Colonic mucosa (tissue), 4 donors: ENCODE measurements around the gene SELENOO. TPM values are rescaled to one million over a fixed set of nuclear protein-coding genes. Genes with fewer than 3 reads are reported as not detected.

ENCODE experiments used
- DNase-seq: peaks from one replicate; pipeline ENCODE4 v3.0.0-alpha.2; 2020
- H3K27ac ChIP-seq: fragments of 200-600 bp; one replicate; pipeline ENCODE4 v1.8.0; 2021
- H3K27me3 ChIP-seq: fragments of 200-600 bp; one replicate; pipeline ENCODE4 v1.8.0; 2021
- H3K36me3 ChIP-seq: fragments of 200-600 bp; one replicate; pipeline ENCODE4 v1.8.0; 2021
- H3K4me1 ChIP-seq: fragments of 200-600 bp; one replicate; pipeline ENCODE4 v1.8.0; 2021; ENCODE audit warnings: mild to moderate bottlenecking
- H3K4me3 ChIP-seq: fragments of 200-600 bp; one replicate; pipeline ENCODE4 v1.8.0; 2021
- H3K9ac ChIP-seq, 2 donors: one replicate each; pipeline ENCODE4 v1.7.0; 2013; ENCODE audit warnings: control low read depth in 2 of 2, low read depth in 2 of 2, low read length in 2 of 2
- H3K9me3 ChIP-seq: fragments of 200-600 bp; one replicate; pipeline ENCODE4 v1.8.0; 2021
- intact Hi-C: fragments of 100-400 bp; cut with DNase I; formaldehyde crosslinking; loops from one replicate; pipeline ENCODE4 v1.14.1; 2022
- total RNA-seq, 2 donors: library from RNA; stranded (reverse); fragmentation: NEBNext Ultra II Directional in 1 of 2; extraction: Animal tissue kit (Norgen Biotek cat#: 25700) in 1 of 2; gene quantifications; one replicate each; pipeline ENCODE4 v1.2.1, GENCODE V29; 2021
- TF ChIP-seq, protein P1 (sequence below): fragments of 200-600 bp; IDR thresholded peaks from one replicate; pipeline ENCODE4 v1.8.0; 2022; ENCODE audit warnings: antibody characterized with exemption, mild to moderate bottlenecking
- donor health status: healthy.
- donor health status: DM: no; HTN: no; CAD: no.
- donor health status: DM: no; HTN: no; CAD: no.

SELENOO gene
- total RNA-seq, 2 donors from 2014 or later = 29.1 to 36.9 TPM

DNA sequence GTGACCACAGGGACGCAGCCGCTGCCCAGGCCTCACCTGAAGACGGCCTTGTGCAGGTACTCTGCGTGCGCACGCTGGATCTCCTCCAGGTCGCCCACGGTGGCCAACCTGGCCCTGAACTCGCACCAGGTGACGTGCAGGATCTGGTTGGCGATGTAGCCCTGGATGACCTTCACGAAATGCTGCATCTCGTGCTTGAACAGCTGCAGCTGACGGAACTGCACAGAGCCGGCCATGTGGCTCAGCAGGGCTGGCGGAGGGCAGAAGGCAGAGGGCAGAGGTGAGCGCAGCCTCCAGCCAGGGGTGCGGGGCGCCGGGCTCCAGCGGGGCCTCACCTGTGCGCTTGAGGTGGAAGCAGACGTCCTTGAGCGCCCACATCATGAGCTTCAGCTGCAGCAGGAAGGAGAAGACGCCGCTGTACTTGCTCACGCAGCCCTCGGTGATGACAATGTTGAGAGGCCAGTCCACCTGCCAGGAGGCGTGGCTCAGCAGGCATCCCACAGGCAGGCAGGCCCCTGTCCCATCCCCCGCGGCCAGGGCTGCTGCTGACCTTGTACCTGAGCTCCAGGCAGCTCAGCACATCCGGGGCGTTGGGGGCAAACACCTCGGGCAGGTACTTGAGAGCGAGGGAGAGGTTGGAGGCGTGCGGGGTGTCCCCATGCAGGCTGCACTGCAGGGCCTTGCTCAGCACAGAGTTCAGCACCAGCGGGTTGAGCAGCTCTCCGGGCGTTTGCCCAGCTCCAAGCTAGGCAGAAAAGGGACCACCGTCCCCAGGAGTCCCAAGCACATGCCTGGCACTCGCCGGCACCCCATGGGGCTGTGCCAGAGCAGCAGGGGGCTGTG, 17.6 kb downstream of the SELENOO start:
- Histone ChIP-seq H3K4me1 (no peaks in the 10 kb centered on the region), H3K27ac (no peak overlapping the region), H3K9ac (no peak overlapping the region), H3K27me3 (no peaks in the 10 kb centered on the region), H3K36me3 (peaks cover 13% of the 10 kb centered on the region), H3K9me3 (no peaks in the 10 kb centered on the region), H3K4me3 (no peak overlapping the region)
- TF ChIP-seq, protein P1, sequence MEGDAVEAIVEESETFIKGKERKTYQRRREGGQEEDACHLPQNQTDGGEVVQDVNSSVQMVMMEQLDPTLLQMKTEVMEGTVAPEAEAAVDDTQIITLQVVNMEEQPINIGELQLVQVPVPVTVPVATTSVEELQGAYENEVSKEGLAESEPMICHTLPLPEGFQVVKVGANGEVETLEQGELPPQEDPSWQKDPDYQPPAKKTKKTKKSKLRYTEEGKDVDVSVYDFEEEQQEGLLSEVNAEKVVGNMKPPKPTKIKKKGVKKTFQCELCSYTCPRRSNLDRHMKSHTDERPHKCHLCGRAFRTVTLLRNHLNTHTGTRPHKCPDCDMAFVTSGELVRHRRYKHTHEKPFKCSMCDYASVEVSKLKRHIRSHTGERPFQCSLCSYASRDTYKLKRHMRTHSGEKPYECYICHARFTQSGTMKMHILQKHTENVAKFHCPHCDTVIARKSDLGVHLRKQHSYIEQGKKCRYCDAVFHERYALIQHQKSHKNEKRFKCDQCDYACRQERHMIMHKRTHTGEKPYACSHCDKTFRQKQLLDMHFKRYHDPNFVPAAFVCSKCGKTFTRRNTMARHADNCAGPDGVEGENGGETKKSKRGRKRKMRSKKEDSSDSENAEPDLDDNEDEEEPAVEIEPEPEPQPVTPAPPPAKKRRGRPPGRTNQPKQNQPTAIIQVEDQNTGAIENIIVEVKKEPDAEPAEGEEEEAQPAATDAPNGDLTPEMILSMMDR = no peak
- DNase-seq = no peak
- intact Hi-C loops = no loop called here

DNA sequence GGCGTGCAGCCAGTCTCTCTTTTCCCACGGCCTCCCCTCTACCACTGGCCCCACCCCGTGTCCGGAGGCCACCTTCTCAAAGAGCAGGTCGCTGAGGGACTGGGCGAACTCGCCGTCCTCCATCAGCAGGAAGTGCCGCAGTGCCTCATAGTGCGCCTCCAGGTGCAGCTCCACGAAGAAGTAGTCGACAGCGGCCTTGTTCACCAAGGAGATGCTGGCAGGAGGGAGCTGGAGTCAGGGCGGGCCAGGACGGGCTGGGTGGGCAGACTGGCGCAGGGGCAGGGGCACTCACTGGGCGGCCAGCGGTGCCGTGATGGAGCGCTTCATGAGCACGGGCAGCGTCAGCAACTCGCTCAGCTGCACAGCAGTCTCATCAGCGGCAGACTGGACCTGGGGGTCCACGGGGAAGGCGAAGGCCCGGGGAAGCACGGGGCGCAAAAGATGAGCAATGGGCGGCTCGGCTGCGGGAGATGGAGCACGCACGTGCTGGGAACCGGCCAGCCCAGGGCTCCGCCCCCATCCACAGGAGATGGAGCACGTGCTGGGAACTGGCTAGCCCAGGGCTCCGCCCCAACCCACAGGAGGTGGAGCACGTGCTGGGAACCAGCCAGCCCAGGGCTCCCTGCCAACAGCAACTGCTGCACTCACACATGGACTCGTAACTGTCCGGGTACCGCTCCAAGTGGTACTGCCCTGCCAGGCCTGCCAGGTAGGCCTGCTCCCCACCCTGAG, 18.4 kb downstream of the SELENOO start:
- intact Hi-C loops = no loop called here
- Histone ChIP-seq H3K4me3 (no peak overlapping the region), H3K36me3 (peaks cover 13% of the 10 kb centered on the region), H3K9me3 (no peaks in the 10 kb centered on the region), H3K4me1 (no peaks in the 10 kb centered on the region), H3K27me3 (no peaks in the 10 kb centered on the region), H3K9ac (no peak overlapping the region), H3K27ac (no peak overlapping the region)
- TF ChIP-seq, protein P1 = no peak
- DNase-seq = peak; percentile 91

DNA sequence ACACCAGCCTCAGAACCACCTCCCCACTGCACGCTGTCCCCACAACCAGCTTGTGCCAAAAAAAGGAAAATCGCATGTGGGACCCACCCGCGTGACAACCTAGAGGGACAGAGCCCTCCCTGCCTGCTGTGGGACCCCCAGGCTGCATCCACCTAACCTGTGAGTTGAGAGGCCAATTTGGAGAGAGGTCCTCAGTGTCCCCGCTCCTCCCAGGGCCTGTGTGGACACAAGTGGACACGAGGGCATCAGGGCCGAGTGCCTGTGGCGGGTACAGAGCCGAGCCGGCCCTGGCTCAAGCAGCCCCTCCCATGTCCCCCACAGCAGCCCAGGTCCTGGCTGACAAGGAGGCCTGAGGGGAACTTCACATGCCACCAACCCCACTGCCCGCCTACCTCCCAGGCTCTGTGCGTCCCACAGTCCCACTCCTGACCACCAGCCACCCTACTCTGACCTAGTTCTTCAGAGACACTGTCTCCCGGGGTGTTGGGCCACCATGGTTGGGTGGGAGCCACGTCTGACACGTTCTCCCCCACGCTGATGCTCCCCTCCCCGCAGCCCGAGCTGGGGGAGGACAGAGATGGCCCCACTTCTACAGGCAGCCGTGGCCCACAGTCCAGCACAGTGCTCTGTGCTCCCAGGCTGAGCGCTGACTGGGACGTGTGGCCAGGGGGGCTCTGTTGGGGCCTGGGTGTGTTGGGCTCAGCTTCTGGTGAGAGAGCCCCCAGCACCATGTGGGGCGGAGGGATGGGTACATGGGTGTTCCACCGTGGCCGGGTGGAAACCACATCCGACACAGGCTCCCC, 19.2 kb downstream of the SELENOO start:
- H3K9me3 ChIP-seq = no peaks in the 10 kb centered on the region
- DNase-seq = no peak
- intact Hi-C loops = no loop called here
- no peak overlapping the region for H3K4me3 ChIP-seq
- H3K36me3 ChIP-seq = peaks cover 13% of the 10 kb centered on the region
- no peak overlapping the region for H3K9ac ChIP-seq
- no peak overlapping the region for H3K27ac ChIP-seq
- H3K4me1 ChIP-seq = no peaks in the 10 kb centered on the region
- TF ChIP-seq, protein P1 = no peak
- no peaks in the 10 kb centered on the region for H3K27me3 ChIP-seq

DNA sequence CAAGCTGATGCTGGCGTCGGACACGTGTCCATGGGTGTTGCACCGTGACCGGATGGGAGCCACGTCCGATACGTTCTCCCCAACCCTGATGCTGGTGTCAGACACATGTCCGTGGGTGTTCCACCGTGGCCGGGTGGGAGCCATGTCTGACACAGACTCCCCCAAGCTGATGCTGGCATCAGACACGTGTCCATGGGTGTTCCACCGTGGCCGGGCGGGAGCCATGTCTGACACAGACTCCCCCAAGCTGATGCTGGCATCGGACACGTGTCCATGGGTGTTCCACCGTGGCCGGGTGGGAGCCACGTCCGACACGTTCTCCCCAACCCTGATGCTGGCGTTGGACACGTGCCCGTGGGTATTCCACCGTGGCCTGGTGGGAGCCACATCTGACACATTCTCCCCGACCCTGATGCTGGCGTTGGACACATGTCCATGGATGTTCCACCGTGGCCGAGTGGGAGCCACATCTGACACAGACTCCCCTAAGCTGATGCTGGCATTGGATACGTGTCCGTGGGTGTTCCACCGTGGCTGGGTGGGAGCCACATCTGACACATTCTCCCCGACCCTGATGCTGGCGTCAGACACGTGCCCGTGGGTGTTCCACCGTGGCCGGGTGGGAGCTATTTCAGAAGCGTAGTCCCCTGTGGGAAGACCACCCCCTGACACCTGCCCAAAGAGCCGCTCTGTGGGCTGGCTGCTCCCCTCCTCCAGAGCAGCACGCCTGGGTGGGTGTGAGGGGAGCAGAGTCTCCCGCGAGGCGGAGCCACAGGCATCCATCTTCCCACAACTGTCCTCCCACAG, 20.0 kb downstream of the SELENOO start:
- intact Hi-C loops = no loop called here

More for the DNA sequence above, 20.0 kb downstream of the SELENOO start:
- Histone ChIP-seq H3K9ac (no peak overlapping the region), H3K36me3 (peaks cover 13% of the 10 kb centered on the region), H3K27me3 (no peaks in the 10 kb centered on the region), H3K4me1 (no peaks in the 10 kb centered on the region), H3K4me3 (no peak overlapping the region), H3K27ac (no peak overlapping the region), H3K9me3 (no peaks in the 10 kb centered on the region)
- TF ChIP-seq, protein P1 = no peak
- no peak for DNase-seq
